ENCODE data around the gene MPZL1. TPM values are rescaled to one million over a fixed set of nuclear protein-coding genes. Genes with fewer than 3 reads are reported as not detected.
A peak's percentile ranks its signal among the peaks of the same experiment; 100 is the strongest.

Gene MPZL1
- total and polyA plus RNA-seq, 2 donors (not counting 3 experiments of a cell fraction or from before 2014, with no cell fraction given), result 41.7 to 99.1 TPM

GRCh38 chr1:167728818-167729410 lies 7.1 kb downstream of the MPZL1 start:
- no peak for DNase-seq (ENCODE audit: low read depth, low spot score)
- intact Hi-C loops (cut with micrococcal nuclease), result no loop called here
- Histone ChIP-seq H3K36me3 (ENCODE audit: control insufficient read depth in 2 of 2, extremely low read depth in 1 of 2, insufficient read depth in 2 of 2, low read length in 2 of 2) (peaks cover 0 to 3% of the 10 kb centered on the region in 2 experiments), H3K9me1 (replicated peaks; ENCODE audit: control insufficient read depth, extremely low read depth, insufficient read depth, low read length) (no peaks in the 10 kb centered on the region), H3K79me2 (ENCODE audit: control insufficient read depth, insufficient read depth, low read length) (peaks cover 68% of the 10 kb centered on the region), H4K20me1 (replicated peaks; ENCODE audit: control insufficient read depth, extremely low read depth, insufficient read depth, low read length) (peaks cover 11% of the 10 kb centered on the region), H3K9ac (replicated peaks; ENCODE audit: extremely low read depth, insufficient read depth, low read length) (no peak overlapping the region), H3K27ac (ENCODE audit: insufficient read depth, low read depth, low read length) (no peak overlapping the region), H3K4me2 (ENCODE audit: insufficient read depth, low read length) (no peak overlapping the region), H3K9me3 (replicated peaks; ENCODE audit: control insufficient read depth, insufficient read depth, low read length) (no peaks in the 10 kb centered on the region), H3K4me3 (replicated peaks in 1 of 3; ENCODE audit: insufficient read depth in 1 of 3, low read depth in 1 of 3, low read length in 3 of 3) (no peak overlapping the region), H2AFZ (ENCODE audit: low read depth, low read length) (no peak overlapping the region), H3K4me1 (ENCODE audit: control insufficient read depth, extremely low read depth, insufficient read depth, low read length) (peaks cover 4% of the 10 kb centered on the region), H3K27me3 (ENCODE audit: control insufficient read depth in 2 of 2, insufficient read depth in 2 of 2, low read length in 2 of 2) (no peaks in the 10 kb centered on the region)
- CTCF ChIA-PET, result no interaction called here
- FAIRE-seq, result peak; percentile 4
- POLR2A ChIA-PET, result no interaction called here
- dilution Hi-C loops (cut with MboI; ENCODE audit: extremely low pct_ligation_motif_present, low sequenced_read_pairs), result no loop called here
- BruUV-seq (replicated peaks), result no TSS peak
- TF ChIP-seq GATA2 (IDR thresholded peaks at IDR 0.05; ENCODE audit: insufficient read depth, insufficient read length, low read depth, low read length) (no peak), POLR2A (IDR thresholded peaks at IDR 0.05; ENCODE audit: low read depth, low read length) (no peak), EZH2 (IDR thresholded peaks at IDR 0.05; ENCODE audit: borderline replicate concordance, low read depth, low read length, severe bottlenecking) (no peak), MYC (IDR thresholded peaks at IDR 0.05; ENCODE audit: low read depth, low read length) (no peak), CTCF (IDR thresholded peaks at IDR 0.05; ENCODE audit: extremely low read depth in 1 of 2, insufficient read depth in 1 of 2, low read depth in 1 of 2, low read length in 2 of 2) (no peak), MAX (IDR thresholded peaks at IDR 0.05; ENCODE audit: insufficient read depth, insufficient read length) (no peak), POLR2AphosphoS5 (IDR thresholded peaks at IDR 0.05; ENCODE audit: insufficient read depth, low read depth, low read length) (no peak), FOS (IDR thresholded peaks at IDR 0.05; ENCODE audit: borderline replicate concordance, insufficient read depth, low read length) (no peak), JUN (IDR thresholded peaks at IDR 0.05; ENCODE audit: borderline replicate concordance, insufficient read depth, insufficient read length, low read depth) (no peak)
